Measurements from ENCODE around the gene EDRF1.
A peak's percentile ranks its signal among the peaks of the same experiment; 100 is the strongest.
"Not testable (repeated sequence)": the region's sequence is repeated elsewhere in the genome, so short reads cannot be mapped to it uniquely, and the experiment has no call there.

Gene EDRF1

DNA sequence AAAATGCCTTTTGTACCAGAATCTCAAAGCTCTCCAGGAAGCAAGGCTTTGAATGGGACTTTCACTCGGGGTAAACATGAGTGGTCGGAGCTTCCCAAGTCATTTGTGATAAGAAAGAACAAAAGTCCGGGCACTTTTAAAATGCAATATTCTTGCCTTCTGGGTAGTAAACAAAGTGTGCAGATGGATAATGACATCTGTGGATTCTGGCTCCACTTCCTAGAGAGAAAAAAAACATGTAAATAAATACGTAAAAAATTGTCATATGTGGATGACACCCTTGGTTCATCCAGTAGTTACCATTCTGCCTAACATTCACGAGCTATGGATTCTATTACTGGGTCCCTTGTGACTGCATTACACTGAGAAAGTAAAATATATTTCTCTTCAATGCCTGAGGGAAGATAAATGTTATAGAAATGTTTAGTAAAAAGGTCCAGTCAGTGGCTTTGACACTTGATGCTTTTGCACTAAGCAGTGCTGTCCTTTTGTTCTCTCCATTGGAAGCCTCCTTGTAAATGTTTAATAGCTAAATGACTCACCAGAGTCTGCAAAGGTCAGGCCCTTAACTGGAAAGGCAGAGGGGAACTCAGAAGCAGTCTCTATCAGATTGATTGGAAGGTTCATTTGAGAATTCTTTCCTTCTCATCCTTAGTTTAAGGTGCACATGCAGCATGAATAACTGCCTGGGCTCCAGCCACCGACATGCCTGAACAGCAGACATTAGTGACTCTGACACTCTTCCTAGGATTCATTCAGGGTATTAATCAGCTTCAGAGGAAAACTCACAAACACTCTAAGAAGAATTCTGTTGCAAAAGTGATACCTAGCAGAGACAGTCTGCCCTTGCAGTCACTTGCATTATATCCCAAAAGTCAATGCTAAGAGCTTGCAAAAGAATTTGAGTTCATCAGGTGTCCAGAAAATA is 11.7 kb upstream of the EDRF1 start:
- 81 to 86% methylated on average over 6 of the region's 6 CpGs for WGBS, 2 experiments
- Histone ChIP-seq H3K4me3 (ENCODE audit: insufficient read depth, low read depth, low read length) (no peak overlapping the region), H3K27ac (ENCODE audit: insufficient read depth, low read depth, low read length, poor library complexity, severe bottlenecking) (no peak overlapping the region), H3K27me3 (ENCODE audit: control insufficient read depth, insufficient read depth, low read length, poor library complexity, severe bottlenecking) (no peaks in the 10 kb centered on the region), H3K4me1 (ENCODE audit: control insufficient read depth, insufficient read depth, low read length) (peaks cover 8% of the 10 kb centered on the region), H3K36me3 (ENCODE audit: control insufficient read depth, insufficient read depth, low read length) (no peaks in the 10 kb centered on the region), H3K9me3 (ENCODE audit: control insufficient read depth, low read length) (no peaks in the 10 kb centered on the region)

DNA sequence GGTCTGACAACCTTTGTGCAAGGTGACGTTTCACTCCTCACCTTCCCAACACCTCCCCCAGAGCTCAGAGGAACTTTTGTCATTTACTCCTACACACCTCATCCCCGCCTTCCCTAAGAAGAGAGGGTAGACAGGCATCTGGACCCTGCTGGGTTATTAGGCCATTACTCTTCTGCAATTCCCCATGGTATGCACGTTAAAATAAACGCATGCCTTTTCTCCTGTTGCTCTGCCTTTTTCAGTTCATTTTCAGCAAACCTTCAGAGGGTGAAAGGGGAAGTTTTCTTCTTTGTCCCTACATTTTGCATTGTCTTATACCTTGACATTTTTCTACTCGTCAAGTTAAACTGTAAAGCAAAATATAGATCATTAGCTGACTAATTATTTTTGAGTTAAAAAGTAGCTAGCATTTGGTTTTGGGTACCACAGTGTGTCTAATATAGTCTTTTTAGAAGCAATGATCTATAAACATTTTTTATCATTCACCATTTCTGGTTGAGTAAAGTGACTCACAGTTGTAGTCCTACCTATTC is 10.5 kb upstream of the EDRF1 start:
- Histone ChIP-seq H3K4me1 (ENCODE audit: control insufficient read depth, insufficient read depth, low read length) (peaks cover 8% of the 10 kb centered on the region), H3K4me3 (ENCODE audit: insufficient read depth, low read depth, low read length) (no peak overlapping the region), H3K9me3 (ENCODE audit: control insufficient read depth, low read length) (no peaks in the 10 kb centered on the region), H3K27me3 (ENCODE audit: control insufficient read depth, insufficient read depth, low read length, poor library complexity, severe bottlenecking) (no peaks in the 10 kb centered on the region), H3K36me3 (ENCODE audit: control insufficient read depth, insufficient read depth, low read length) (no peaks in the 10 kb centered on the region), H3K27ac (ENCODE audit: insufficient read depth, low read depth, low read length, poor library complexity, severe bottlenecking) (no peak overlapping the region)
- 52 to 66% methylated on average over 4 to 5 of the region's 5 CpGs for WGBS, 2 experiments

DNA sequence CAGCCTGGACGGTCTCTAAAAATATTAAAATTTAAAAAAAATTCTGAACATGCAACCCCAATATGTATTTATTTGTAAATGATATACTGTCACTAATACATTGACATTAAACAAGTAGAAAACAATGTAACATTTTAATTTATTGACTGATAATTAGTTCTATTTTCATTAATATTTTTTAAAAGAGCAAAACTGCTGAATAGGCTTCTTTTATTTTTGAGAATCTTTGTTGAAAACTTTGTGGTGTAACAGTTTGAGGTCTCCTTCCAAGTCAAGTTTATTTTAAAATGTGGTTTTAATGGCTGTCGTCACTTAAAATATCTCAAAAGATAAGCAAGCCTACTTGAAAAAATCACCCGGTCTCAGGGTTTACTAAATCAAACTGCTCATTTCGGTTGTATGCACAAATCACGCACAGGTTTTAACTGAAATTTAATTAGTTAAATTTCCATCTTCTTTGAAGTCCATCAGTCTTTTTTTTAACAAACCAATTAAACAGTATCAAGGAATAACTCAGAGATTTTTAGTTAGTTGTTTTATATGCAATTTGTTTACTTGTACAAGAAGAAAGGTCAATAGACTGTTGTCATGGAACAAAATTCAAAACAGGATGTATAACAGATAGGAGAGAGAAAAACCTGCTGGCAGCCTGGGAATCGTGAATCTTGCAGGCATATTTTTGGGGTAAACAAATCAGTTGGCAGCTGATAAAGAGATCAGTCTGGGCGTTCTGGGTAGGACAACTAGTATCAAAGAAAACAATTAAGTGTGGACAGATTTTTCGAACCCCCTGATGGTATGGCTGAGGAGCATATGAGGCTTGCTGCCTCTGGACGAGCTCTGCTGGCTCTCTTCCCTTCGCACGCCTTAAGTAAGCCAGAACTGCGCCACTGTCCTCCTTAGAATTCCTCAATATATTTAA is 9.7 kb upstream of the EDRF1 start:
- WGBS, 2 experiments = 90 to 94% methylated on average over 11 of the region's 12 CpGs
- Histone ChIP-seq H3K36me3 (ENCODE audit: control insufficient read depth, insufficient read depth, low read length) (no peaks in the 10 kb centered on the region), H3K27ac (ENCODE audit: insufficient read depth, low read depth, low read length, poor library complexity, severe bottlenecking) (no peak overlapping the region), H3K9me3 (ENCODE audit: control insufficient read depth, low read length) (no peaks in the 10 kb centered on the region), H3K27me3 (ENCODE audit: control insufficient read depth, insufficient read depth, low read length, poor library complexity, severe bottlenecking) (no peaks in the 10 kb centered on the region), H3K4me1 (ENCODE audit: control insufficient read depth, insufficient read depth, low read length) (peaks cover 8% of the 10 kb centered on the region), H3K4me3 (ENCODE audit: insufficient read depth, low read depth, low read length) (no peak overlapping the region)

- WGBS, 2 experiments = 94 to 95% methylated on average over 3 of the region's 3 CpGs
- Histone ChIP-seq H3K27ac (ENCODE audit: insufficient read depth, low read depth, low read length, poor library complexity, severe bottlenecking) (no peak overlapping the region), H3K4me3 (ENCODE audit: insufficient read depth, low read depth, low read length) (no peak overlapping the region), H3K4me1 (ENCODE audit: control insufficient read depth, insufficient read depth, low read length) (peaks cover 8% of the 10 kb centered on the region), H3K36me3 (ENCODE audit: control insufficient read depth, insufficient read depth, low read length) (no peaks in the 10 kb centered on the region), H3K27me3 (ENCODE audit: control insufficient read depth, insufficient read depth, low read length, poor library complexity, severe bottlenecking) (no peaks in the 10 kb centered on the region), H3K9me3 (ENCODE audit: control insufficient read depth, low read length) (no peaks in the 10 kb centered on the region)
Measured at GRCh38 chr10:125711110-125711750, 8.3 kb upstream of the EDRF1 start.

DNA sequence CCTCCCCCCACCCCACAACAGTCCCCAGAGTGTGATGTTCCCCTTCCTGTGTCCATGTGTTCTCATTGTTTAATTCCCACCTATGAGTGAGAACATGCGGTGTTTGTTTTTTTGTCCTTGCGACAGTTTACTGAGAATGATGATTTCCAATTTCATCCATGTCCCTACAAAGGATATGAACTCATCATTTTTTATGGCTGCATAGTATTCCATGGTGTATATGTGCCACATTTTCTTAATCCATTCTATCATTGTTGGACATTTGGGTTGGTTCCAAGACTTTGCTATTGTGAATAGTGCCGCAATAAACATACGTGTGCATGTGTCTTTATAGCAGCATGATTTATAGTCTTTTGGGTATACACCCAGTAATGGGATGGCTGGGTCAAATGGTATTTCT is 4.8 kb upstream of the EDRF1 start:
- not testable (repeated sequence) for H3K4me3 ChIP-seq (ENCODE audit: insufficient read depth, low read depth, low read length); H3K27me3 ChIP-seq (ENCODE audit: control insufficient read depth, insufficient read depth, low read length, poor library complexity, severe bottlenecking); H3K27ac ChIP-seq (ENCODE audit: insufficient read depth, low read depth, low read length, poor library complexity, severe bottlenecking); H3K36me3 ChIP-seq (ENCODE audit: control insufficient read depth, insufficient read depth, low read length); H3K9me3 ChIP-seq (ENCODE audit: control insufficient read depth, low read length); H3K4me1 ChIP-seq (ENCODE audit: control insufficient read depth, insufficient read depth, low read length)
- 90% methylated on average over 2 of the region's 4 CpGs; no CpG with 5 or more reads in 1 of the 2 experiments for WGBS, 2 experiments

DNA sequence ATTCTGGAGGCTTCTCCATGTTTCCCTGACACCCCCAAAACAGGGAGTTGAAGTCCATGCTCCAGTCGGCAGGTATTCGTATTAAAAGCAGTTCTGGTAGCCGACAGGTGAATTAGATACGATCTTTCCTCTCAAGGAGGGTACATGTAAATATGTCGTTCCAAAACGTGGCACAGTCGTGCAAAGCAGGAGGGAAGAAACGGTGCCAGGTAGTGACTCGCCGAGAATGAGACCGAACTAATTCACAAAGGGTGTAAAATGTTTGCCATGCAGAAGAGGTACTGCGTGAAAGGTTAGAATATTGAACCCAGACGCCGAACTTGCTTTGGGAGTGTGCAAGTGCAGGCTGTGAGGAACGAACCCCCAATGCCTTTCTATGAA is 483 bp downstream of the EDRF1 start:
- 3% methylated on average over 15 of the region's 15 CpGs for WGBS, 2 experiments
- peak overlapping the region; percentile 67 for H3K27ac ChIP-seq (ENCODE audit: insufficient read depth, low read depth, low read length, poor library complexity, severe bottlenecking)
- H3K27me3 ChIP-seq (ENCODE audit: control insufficient read depth, insufficient read depth, low read length, poor library complexity, severe bottlenecking) = no peaks in the 10 kb centered on the region
- H3K9me3 ChIP-seq (ENCODE audit: control insufficient read depth, low read length) = no peaks in the 10 kb centered on the region
- peak overlapping the region; percentile 99 for H3K4me3 ChIP-seq (ENCODE audit: insufficient read depth, low read depth, low read length)
- H3K36me3 ChIP-seq (ENCODE audit: control insufficient read depth, insufficient read depth, low read length) = peaks cover 9% of the 10 kb centered on the region
- H3K4me1 ChIP-seq (ENCODE audit: control insufficient read depth, insufficient read depth, low read length) = no peaks in the 10 kb centered on the region

DNA sequence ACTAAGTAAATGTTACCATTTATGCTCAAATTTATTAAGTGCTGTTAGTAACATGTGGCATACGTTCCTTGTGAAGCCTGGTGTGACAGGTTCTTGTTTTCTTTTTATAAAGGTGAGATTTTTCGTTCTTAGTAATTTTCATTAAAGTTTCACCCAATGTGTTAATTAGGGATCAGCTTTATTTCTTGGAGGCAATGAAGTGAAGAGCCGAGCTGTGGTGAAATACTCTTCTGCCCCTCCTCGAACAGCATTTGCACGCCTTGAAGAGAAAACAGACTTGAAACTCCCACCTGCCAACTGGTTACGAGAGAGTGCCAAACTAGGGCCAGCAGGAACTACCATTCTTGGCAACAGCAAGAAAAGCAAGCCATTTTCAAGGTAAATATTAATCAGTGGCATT is 1.5 kb downstream of the EDRF1 start:
- Histone ChIP-seq H3K36me3 (ENCODE audit: control insufficient read depth, insufficient read depth, low read length) (peaks cover 9% of the 10 kb centered on the region), H3K4me3 (ENCODE audit: insufficient read depth, low read depth, low read length) (peak overlapping the region; percentile 8)

GRCh38 chr10:125722811-125723210 is 3.3 kb downstream of the EDRF1 start:
- Histone ChIP-seq H3K27me3 (ENCODE audit: control insufficient read depth, insufficient read depth, low read length, poor library complexity, severe bottlenecking) (no peaks in the 10 kb centered on the region), H3K36me3 (ENCODE audit: control insufficient read depth, insufficient read depth, low read length) (peaks cover 23% of the 10 kb centered on the region), H3K4me1 (ENCODE audit: control insufficient read depth, insufficient read depth, low read length) (no peaks in the 10 kb centered on the region), H3K9me3 (ENCODE audit: control insufficient read depth, low read length) (no peaks in the 10 kb centered on the region), H3K4me3 (ENCODE audit: insufficient read depth, low read depth, low read length) (no peak overlapping the region), H3K27ac (ENCODE audit: insufficient read depth, low read depth, low read length, poor library complexity, severe bottlenecking) (no peak overlapping the region)
- 91 to 98% methylated on average over 1 of the region's 1 CpG for WGBS, 2 experiments

More for the DNA sequence above, 1.5 kb downstream of the EDRF1 start:
- no peaks in the 10 kb centered on the region for H3K4me1 ChIP-seq (ENCODE audit: control insufficient read depth, insufficient read depth, low read length)
- H3K27ac ChIP-seq (ENCODE audit: insufficient read depth, low read depth, low read length, poor library complexity, severe bottlenecking) = no peak overlapping the region
- 92 to 94% methylated on average over 6 of the region's 6 CpGs for WGBS, 2 experiments
- no peaks in the 10 kb centered on the region for H3K27me3 ChIP-seq (ENCODE audit: control insufficient read depth, insufficient read depth, low read length, poor library complexity, severe bottlenecking)
- no peaks in the 10 kb centered on the region for H3K9me3 ChIP-seq (ENCODE audit: control insufficient read depth, low read length)

DNA sequence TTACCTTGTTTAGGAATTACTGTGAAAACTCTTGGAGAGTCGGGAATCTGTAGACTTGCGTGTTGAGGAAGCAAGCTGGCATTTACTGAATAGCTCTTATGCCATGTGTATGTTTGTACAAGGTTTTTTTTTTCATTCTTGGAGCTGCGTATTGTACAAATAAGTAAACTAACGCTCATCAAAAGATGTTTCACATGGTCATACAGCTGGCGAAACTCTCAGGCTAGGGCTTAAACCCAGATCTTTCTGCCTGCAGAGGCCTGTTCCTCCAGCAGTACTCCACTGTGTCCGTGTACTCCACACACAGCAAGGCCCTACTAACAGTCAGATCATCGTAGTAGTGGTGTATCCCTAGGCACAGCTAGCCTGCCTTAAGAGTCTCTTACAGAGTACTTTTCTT is 7.4 kb downstream of the EDRF1 start:
- Histone ChIP-seq H3K4me1 (ENCODE audit: control insufficient read depth, insufficient read depth, low read length) (no peaks in the 10 kb centered on the region), H3K27me3 (ENCODE audit: control insufficient read depth, insufficient read depth, low read length, poor library complexity, severe bottlenecking) (no peaks in the 10 kb centered on the region), H3K27ac (ENCODE audit: insufficient read depth, low read depth, low read length, poor library complexity, severe bottlenecking) (no peak overlapping the region), H3K36me3 (ENCODE audit: control insufficient read depth, insufficient read depth, low read length) (peaks cover 52% of the 10 kb centered on the region), H3K4me3 (ENCODE audit: insufficient read depth, low read depth, low read length) (no peak overlapping the region), H3K9me3 (ENCODE audit: control insufficient read depth, low read length) (no peaks in the 10 kb centered on the region)
- WGBS, 2 experiments = 96% methylated on average over 7 of the region's 7 CpGs

Data from ectodermal cell (in vitro differentiated cells).